Mammary epithelial cell (primary cell): Measurements from ENCODE around the gene CFAP61.

Source experiments
- CTCF ChIP-seq, 2 donors: IDR thresholded peaks in 1 of 2; conservative IDR thresholded peaks in 1 of 2; 2 replicates each; pipeline ENCODE4 v1.5.1; 2011 to 2012; ENCODE audit warnings: inconsistent platforms in 2 of 2, low read length in 2 of 2, mild to moderate bottlenecking in 2 of 2, control low read depth in 1 of 2, low read depth in 1 of 2; ENCODE audit not compliant: insufficient read depth in 1 of 2; ENCODE audit errors: extremely low read depth in 1 of 2
- EZH2 ChIP-seq: IDR thresholded peaks from 2 replicates; pipeline ENCODE4 v1.6.1; 2012; ENCODE audit warnings: low read length, inconsistent platforms, borderline replicate concordance

GRCh38 chr20:20083807-20084206 lies 31.5 kb downstream of the CFAP61 start:
- TF ChIP-seq CTCF (conservative IDR thresholded peaks at IDR 0.05 in 1 of 2, IDR thresholded peaks at IDR 0.05 in 1 of 2; ENCODE audit: extremely low read depth in 1 of 2, insufficient read depth in 1 of 2, low read depth in 1 of 2, low read length in 2 of 2), result peak; percentile 40 to 44
- TF ChIP-seq EZH2, result no peak
